ENCODE results near the gene NR1D1. TPM values are rescaled to one million over a fixed set of nuclear protein-coding genes. Genes with fewer than 3 reads are reported as not detected.
A peak's percentile ranks its signal among the peaks of the same experiment; 100 is the strongest.

NR1D1 gene
- total and polyA plus RNA-seq, 2 of the 8 experiments (the other 6 are each of a cell fraction or from before 2014, with no cell fraction given): 1.5 to 4.6 TPM

- Histone ChIP-seq H3K36me3 (ENCODE audit: control insufficient read depth in 2 of 4, insufficient read depth in 4 of 4, low read length in 3 of 4) (no peaks in the 10 kb centered on the region), H2AK5ac (ENCODE audit: low read depth, low read length) (0 out of 2 replicates have a peak overlapping the region, but pooled peaks have one; percentile 25), H4K20me1 (replicated peaks in 1 of 2; ENCODE audit: control insufficient read depth in 1 of 2, insufficient read depth in 2 of 2, low read length in 2 of 2) (peaks cover 0 to 9% of the 10 kb centered on the region in 2 experiments), H3K23me2 (ENCODE audit: low read depth, low read length) (peaks cover 6% of the 10 kb centered on the region; the same call in 1 of the 2 replicates), H3K4ac (replicated peaks; ENCODE audit: insufficient read length, low read depth, low read length) (no peak overlapping the region), H2BK12ac (ENCODE audit: low read depth, low read length) (0 out of 2 replicates have a peak overlapping the region, but pooled peaks have one; percentile 68), H4K8ac (ENCODE audit: extremely low read depth, insufficient read depth, low read length) (no peak overlapping the region; the same call in 1 of the 2 replicates), H2AFZ (ENCODE audit: low read length) (no peak overlapping the region), H2BK20ac (ENCODE audit: low read length) (0 out of 2 replicates have a peak overlapping the region, but pooled peaks have one; percentile 1), H3K9ac (replicated peaks in 1 of 4; ENCODE audit: extremely low read depth in 1 of 4, low read depth in 3 of 4, low read length in 3 of 4) (peak overlapping the region in 1 of 4 experiments; percentile 8; a peak in 1 of 7 replicates), H3K4me3 (ENCODE audit: extremely low read depth in 1 of 4, insufficient read depth in 2 of 4, low read depth in 3 of 4, low read length in 4 of 4) (peak overlapping the region in 3 of 4 experiments; percentile 48 to 78 (median 55); a peak in 4 of 8 replicates), H3K27me3 (replicated peaks in 1 of 4; ENCODE audit: control insufficient read depth in 3 of 4, extremely low read depth in 1 of 4, insufficient read depth in 3 of 4, low read length in 3 of 4) (peaks cover 0 to 15% (median 10%) of the 10 kb centered on the region in 4 experiments; a peak in 6 of 7 replicates), H3K9me3 (ENCODE audit: insufficient read depth in 2 of 2, low read depth in 1 of 2, low read length in 1 of 2) (no peaks in the 10 kb centered on the region), H3K14ac (ENCODE audit: insufficient read length) (no peak overlapping the region), H3K23ac (ENCODE audit: insufficient read length) (no peak overlapping the region), H2BK120ac (replicated peaks; ENCODE audit: low read depth, low read length) (no peak overlapping the region), H3K4me1 (replicated peaks in 1 of 4; ENCODE audit: control insufficient read depth in 3 of 4, insufficient read depth in 4 of 4, low read length in 3 of 4) (peaks cover 21 to 46% (median 31%) of the 10 kb centered on the region in 4 experiments), H3K79me2 (ENCODE audit: control insufficient read depth in 1 of 2, insufficient read depth in 2 of 2, low read length in 2 of 2) (no peaks in the 10 kb centered on the region), H3K56ac (replicated peaks; ENCODE audit: insufficient read length, low read depth, low read length) (no peak overlapping the region), H4K91ac (replicated peaks; ENCODE audit: insufficient read length, low read length) (no peak overlapping the region), H3K27ac (ENCODE audit: low read depth, low read length) (no peak overlapping the region), H3K4me2 (ENCODE audit: insufficient read depth in 1 of 2, low read depth in 2 of 2, low read length in 2 of 2) (peak overlapping the region; percentile 75 to 83; a peak in 2 of 4 replicates), H2BK5ac (ENCODE audit: low read depth, low read length) (0 out of 2 replicates have a peak overlapping the region, but pooled peaks have one; percentile 87), H2BK15ac (ENCODE audit: low read length) (0 out of 2 replicates have a peak overlapping the region, but pooled peaks have one; percentile 5), H4K5ac (ENCODE audit: insufficient read length, low read depth, low read length) (no peak overlapping the region), H3K79me1 (ENCODE audit: low read depth, low read length) (0 out of 2 replicates have a peak, but pooled peaks cover 3% of the 10 kb centered on the region), H3K18ac (ENCODE audit: extremely low read depth, low read length) (no peak overlapping the region)
- FAIRE-seq (no peak), DNase-seq (ENCODE audit: low read depth in 1 of 2, low spot score in 2 of 2) (no peak)
- 81% methylated on average over 10 of the region's 10 CpGs; no CpG with 5 or more reads in 1 of the 2 experiments for WGBS, 2 experiments (ENCODE audit: extremely low coverage in 1 of 2, insufficient coverage in 1 of 2, insufficient read length in 1 of 2, insufficient replicate concordance in 2 of 2, low coverage in 1 of 2, low lambda C conversion rate in 2 of 2, missing lambda C conversion rate in 1 of 2)
- POLR2A ChIA-PET (ENCODE audit: partially characterized antibody): interaction anchor here (1.0 to 4.4 kb wide), 5 partner anchors 13 to 79 kb away, joined by 3 to 64 read pairs (median 3); partner anchors contain the start of gene CASC3
- CTCF ChIA-PET (ENCODE audit: partially characterized antibody): interaction anchor here (0.6 to 38.4 kb wide), 7 partner anchors 9 to 103 kb away, joined by 3 to 876 read pairs (median 24); partner anchors contain the start of gene MED24
- TF ChIP-seq, protein P1, sequence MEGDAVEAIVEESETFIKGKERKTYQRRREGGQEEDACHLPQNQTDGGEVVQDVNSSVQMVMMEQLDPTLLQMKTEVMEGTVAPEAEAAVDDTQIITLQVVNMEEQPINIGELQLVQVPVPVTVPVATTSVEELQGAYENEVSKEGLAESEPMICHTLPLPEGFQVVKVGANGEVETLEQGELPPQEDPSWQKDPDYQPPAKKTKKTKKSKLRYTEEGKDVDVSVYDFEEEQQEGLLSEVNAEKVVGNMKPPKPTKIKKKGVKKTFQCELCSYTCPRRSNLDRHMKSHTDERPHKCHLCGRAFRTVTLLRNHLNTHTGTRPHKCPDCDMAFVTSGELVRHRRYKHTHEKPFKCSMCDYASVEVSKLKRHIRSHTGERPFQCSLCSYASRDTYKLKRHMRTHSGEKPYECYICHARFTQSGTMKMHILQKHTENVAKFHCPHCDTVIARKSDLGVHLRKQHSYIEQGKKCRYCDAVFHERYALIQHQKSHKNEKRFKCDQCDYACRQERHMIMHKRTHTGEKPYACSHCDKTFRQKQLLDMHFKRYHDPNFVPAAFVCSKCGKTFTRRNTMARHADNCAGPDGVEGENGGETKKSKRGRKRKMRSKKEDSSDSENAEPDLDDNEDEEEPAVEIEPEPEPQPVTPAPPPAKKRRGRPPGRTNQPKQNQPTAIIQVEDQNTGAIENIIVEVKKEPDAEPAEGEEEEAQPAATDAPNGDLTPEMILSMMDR (IDR thresholded peaks at IDR 0.05; ENCODE audit: control extremely low read depth in 1 of 3, insufficient read depth in 1 of 3, low read depth in 1 of 3, low read length in 3 of 3): no peak
- TF ChIP-seq SP1 (IDR thresholded peaks at IDR 0.05; ENCODE audit: low read depth, low read length): no peak
- TF ChIP-seq, protein P2, sequence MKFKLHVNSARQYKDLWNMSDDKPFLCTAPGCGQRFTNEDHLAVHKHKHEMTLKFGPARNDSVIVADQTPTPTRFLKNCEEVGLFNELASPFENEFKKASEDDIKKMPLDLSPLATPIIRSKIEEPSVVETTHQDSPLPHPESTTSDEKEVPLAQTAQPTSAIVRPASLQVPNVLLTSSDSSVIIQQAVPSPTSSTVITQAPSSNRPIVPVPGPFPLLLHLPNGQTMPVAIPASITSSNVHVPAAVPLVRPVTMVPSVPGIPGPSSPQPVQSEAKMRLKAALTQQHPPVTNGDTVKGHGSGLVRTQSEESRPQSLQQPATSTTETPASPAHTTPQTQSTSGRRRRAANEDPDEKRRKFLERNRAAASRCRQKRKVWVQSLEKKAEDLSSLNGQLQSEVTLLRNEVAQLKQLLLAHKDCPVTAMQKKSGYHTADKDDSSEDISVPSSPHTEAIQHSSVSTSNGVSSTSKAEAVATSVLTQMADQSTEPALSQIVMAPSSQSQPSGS (IDR thresholded peaks at IDR 0.05; ENCODE audit: low read length): no peak
- TF ChIP-seq YY1 (IDR thresholded peaks at IDR 0.05; ENCODE audit: low read depth, low read length): no peak
- TF ChIP-seq CREB1 (IDR thresholded peaks at IDR 0.05): no peak
- no peak for TF ChIP-seq CHD2 (IDR thresholded peaks at IDR 0.05; ENCODE audit: low read length)
- no peak for TF ChIP-seq GABPA (IDR thresholded peaks at IDR 0.05; ENCODE audit: borderline replicate concordance, insufficient read depth, low read length)
These were observed 38.8 kb downstream of the NR1D1 start for GRCh38 chr17:40061609-40062038.

Data from H1 (cell line).